Heart left ventricle (tissue), 13 donors: ENCODE data around the gene CDK8.

Source experiments
- POLR2A ChIP-seq, 2 donors: fragments of 450-650 bp; IDR thresholded peaks; one replicate each; pipeline ENCODE4 v1.6.1; 2017; ENCODE audit warnings: antibody characterized with exemption in 2 of 2, mild to moderate bottlenecking in 2 of 2, moderate library complexity in 2 of 2
- TF ChIP-seq, protein P1 (sequence below), 12 donors: fragments of 200-600 bp; sonication (generic) in 4 of 12; IDR thresholded peaks; one replicate each; pipeline versions ENCODE4 v1.5.0 to v1.8.0; 2018 to 2022; ENCODE audit warnings: antibody characterized with exemption in 12 of 12, mild to moderate bottlenecking in 5 of 12
- donor health status: ischemic (EF 13 %, LVEDD 7.1; RV severe dilation, severe dysfunction).
- donor health status: DM: no; HTN: yes; CAD: no.
- donor health status: DM: no; HTN: no; CAD: no.
- donor health status: ischemic (EF 25% LVEDD 6.9; RV normal size, moderate dysfunction).
- donor health status: ischemic (EF 25% LVEDD 5.7; RV mildly dilated, moderate dysfunction).
- donor health status: ischemic (EF 35%, LVEDD 5.7; RV mildly dilated, moderate dysfunction).
- donor health status: nonischemic (EF 11% LVEDD 7.7; RV severe dilation, severe dysfunction).
- donor health status: DM: yes; HTN: yes; CAD: no.
- donor health status: PGD.
- donor health status: ischemic (EF 29% LVEDD 5.4; RV normal size, mild dysfunction).
- donor health status: nonischemic (EF 23%, LVEDD 6.1; RV moderate dilation, normal function).

DNA sequence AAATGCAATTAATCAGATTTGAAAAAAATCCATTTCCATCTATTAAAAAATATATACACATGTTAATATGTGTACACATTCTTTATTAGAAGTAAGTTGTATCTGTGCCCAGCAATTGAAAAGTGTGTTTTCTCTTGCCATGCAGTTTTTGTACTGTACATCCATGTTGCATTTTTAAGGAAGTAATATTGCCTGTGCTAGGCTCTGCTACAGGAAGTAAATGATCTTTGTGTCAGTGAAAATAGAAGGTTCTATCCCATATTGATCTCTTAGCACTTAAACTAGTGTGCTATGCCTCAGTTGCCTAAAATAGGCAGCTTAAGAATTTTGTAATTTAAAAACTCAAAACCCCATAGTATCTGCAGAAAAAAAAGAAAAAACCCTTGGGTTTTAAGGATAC, 122.5 kb downstream of the CDK8 start:
- TF ChIP-seq, protein P1, sequence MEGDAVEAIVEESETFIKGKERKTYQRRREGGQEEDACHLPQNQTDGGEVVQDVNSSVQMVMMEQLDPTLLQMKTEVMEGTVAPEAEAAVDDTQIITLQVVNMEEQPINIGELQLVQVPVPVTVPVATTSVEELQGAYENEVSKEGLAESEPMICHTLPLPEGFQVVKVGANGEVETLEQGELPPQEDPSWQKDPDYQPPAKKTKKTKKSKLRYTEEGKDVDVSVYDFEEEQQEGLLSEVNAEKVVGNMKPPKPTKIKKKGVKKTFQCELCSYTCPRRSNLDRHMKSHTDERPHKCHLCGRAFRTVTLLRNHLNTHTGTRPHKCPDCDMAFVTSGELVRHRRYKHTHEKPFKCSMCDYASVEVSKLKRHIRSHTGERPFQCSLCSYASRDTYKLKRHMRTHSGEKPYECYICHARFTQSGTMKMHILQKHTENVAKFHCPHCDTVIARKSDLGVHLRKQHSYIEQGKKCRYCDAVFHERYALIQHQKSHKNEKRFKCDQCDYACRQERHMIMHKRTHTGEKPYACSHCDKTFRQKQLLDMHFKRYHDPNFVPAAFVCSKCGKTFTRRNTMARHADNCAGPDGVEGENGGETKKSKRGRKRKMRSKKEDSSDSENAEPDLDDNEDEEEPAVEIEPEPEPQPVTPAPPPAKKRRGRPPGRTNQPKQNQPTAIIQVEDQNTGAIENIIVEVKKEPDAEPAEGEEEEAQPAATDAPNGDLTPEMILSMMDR (IDR thresholded peaks at IDR 0.05): no peak
- TF ChIP-seq POLR2A (IDR thresholded peaks at IDR 0.05): no peak
